CD4-positive, alpha-beta T cell (primary cell): ENCODE data around the gene PLXNC1. TPM values are rescaled to one million over a fixed set of nuclear protein-coding genes. Genes with fewer than 3 reads are reported as not detected.

Experiments used
- ATAC-seq: fragments of 200-7000 bp; cut with Tn5 transposase; one replicate; pipeline ENCODE4 v1.10.0; 2022; ENCODE audit warnings: mild to moderate bottlenecking; ENCODE audit not compliant: poor library complexity
- CTCF ChIA-PET: fragments of 350-600 bp; sonication (Branson Sonifier 250); formaldehyde crosslinking; loops from one replicate; lab custom pipeline; 2021; ENCODE audit warnings: antibody characterized with exemption, inconsistent platforms; lab: Charles Lee
- POLR2A ChIA-PET: fragments of 350-600 bp; sonication (Branson Sonifier 250); formaldehyde crosslinking; loops from one replicate; lab custom pipeline; 2021; ENCODE audit warnings: antibody characterized with exemption, inconsistent platforms; lab: Charles Lee
- DNase-seq, 14 experiments: peaks; one replicate each; pipeline ENCODE4 v3.0.0-alpha.2; 2013 to 2020; ENCODE audit warnings: mixed read lengths in 2 of 14
- H3K27ac ChIP-seq, 2 donors: one replicate each; pipeline versions ENCODE4 v1.5.1 to v1.7.0; 2013; ENCODE audit warnings: low read length in 2 of 2, low read depth in 1 of 2, mild to moderate bottlenecking in 1 of 2
- H3K27me3 ChIP-seq, 2 experiments: 1 replicate in 1 of 2; 2 replicates in 1 of 2; pipeline versions ENCODE4 v1.6.1 to v1.7.0; 2013; ENCODE audit warnings: low read length in 2 of 2, control low read depth in 1 of 2, mild to moderate bottlenecking in 1 of 2, moderate library complexity in 1 of 2; ENCODE audit not compliant: insufficient read depth in 2 of 2, control insufficient read depth in 1 of 2
- H3K36me3 ChIP-seq: one replicate; pipeline ENCODE4 v1.6.1; 2013; ENCODE audit warnings: low read length, control low read depth; ENCODE audit not compliant: insufficient read depth
- H3K4me1 ChIP-seq: one replicate; pipeline ENCODE4 v1.6.1; 2013; ENCODE audit warnings: low read length, control low read depth; ENCODE audit not compliant: insufficient read depth
- H3K4me3 ChIP-seq: one replicate; pipeline ENCODE4 v1.5.1; 2013; ENCODE audit warnings: mild to moderate bottlenecking, low read length, moderate library complexity
- H3K9me3 ChIP-seq, 2 experiments: 1 replicate in 1 of 2; 2 replicates in 1 of 2; pipeline versions ENCODE4 v1.6.1 to v1.7.0; 2013; ENCODE audit warnings: low read length in 2 of 2, mild to moderate bottlenecking in 2 of 2, control low read depth in 1 of 2, moderate library complexity in 1 of 2; ENCODE audit not compliant: control insufficient read depth in 1 of 2, insufficient read depth in 1 of 2
- H3K27ac Mint-ChIP-seq: one replicate; pipeline ENCODE4 v1.8.0; 2020; ENCODE audit warnings: mixed read lengths
- H3K27me3 Mint-ChIP-seq: one replicate; pipeline ENCODE4 v1.8.0; 2021; ENCODE audit warnings: mixed read lengths
- H3K36me3 Mint-ChIP-seq: one replicate; pipeline ENCODE4 v1.8.0; 2021; ENCODE audit warnings: low read depth, mixed read lengths
- H3K4me1 Mint-ChIP-seq: one replicate; pipeline ENCODE4 v1.8.0; 2021; ENCODE audit warnings: low read depth, mixed read lengths
- H3K4me3 Mint-ChIP-seq: one replicate; pipeline ENCODE4 v1.8.0; 2020; ENCODE audit warnings: mild to moderate bottlenecking, mixed read lengths
- H3K9me3 Mint-ChIP-seq: one replicate; pipeline ENCODE4 v1.8.0; 2020; ENCODE audit warnings: mixed read lengths
- intact Hi-C, 2 experiments: fragments of 100-400 bp; cut with DNase I in 1 of 2; cut with micrococcal nuclease in 1 of 2; formaldehyde crosslinking; loops; one replicate each; pipeline versions ENCODE4 v1.15.1 to v1.9.0; 2023 to 2025; cut with DNase I, micrococcal nuclease
- total RNA-seq, 174 experiments: library from RNA in 2 of 174; stranded (reverse) in 2 of 174; gene quantifications; one replicate each; pipeline ENCODE4 v1.2.3 and lab custom pipeline; 2021 to 2026
- TF ChIP-seq, protein P1 (sequence below): fragments of 200-600 bp; IDR thresholded peaks from one replicate; pipeline ENCODE4 v1.8.0; 2022; ENCODE audit warnings: antibody characterized with exemption, mild to moderate bottlenecking

The PLXNC1 gene
- total RNA-seq, 2 experiments from 2014 or later, result 5.2 to 5.3 TPM

DNA sequence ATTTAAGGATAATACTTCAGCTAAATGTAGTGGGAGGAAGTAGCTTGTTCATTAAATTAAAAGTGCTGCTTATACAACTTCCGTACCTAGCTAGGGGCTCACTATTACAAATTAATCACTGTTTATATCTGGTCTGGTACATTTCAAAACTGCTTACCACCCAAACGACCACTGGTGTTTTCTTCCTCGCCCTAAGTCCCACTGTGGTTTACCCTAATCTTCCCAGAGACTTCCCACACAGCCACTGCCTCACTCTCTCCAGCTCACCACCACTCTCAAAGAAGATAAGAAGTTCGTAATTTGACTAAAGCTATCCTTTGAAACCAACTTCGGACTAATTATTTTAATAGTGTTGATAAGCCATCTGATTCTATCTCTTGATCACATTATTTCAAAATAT is 62.6 kb downstream of the PLXNC1 start:
- no peak overlapping the region for H3K4me3 Mint-ChIP-seq
- ATAC-seq (no peak), DNase-seq (no peak)
- TF ChIP-seq, protein P1, sequence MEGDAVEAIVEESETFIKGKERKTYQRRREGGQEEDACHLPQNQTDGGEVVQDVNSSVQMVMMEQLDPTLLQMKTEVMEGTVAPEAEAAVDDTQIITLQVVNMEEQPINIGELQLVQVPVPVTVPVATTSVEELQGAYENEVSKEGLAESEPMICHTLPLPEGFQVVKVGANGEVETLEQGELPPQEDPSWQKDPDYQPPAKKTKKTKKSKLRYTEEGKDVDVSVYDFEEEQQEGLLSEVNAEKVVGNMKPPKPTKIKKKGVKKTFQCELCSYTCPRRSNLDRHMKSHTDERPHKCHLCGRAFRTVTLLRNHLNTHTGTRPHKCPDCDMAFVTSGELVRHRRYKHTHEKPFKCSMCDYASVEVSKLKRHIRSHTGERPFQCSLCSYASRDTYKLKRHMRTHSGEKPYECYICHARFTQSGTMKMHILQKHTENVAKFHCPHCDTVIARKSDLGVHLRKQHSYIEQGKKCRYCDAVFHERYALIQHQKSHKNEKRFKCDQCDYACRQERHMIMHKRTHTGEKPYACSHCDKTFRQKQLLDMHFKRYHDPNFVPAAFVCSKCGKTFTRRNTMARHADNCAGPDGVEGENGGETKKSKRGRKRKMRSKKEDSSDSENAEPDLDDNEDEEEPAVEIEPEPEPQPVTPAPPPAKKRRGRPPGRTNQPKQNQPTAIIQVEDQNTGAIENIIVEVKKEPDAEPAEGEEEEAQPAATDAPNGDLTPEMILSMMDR, result no peak
- peaks cover 6% of the 10 kb centered on the region for H3K9me3 Mint-ChIP-seq
- H3K27me3 ChIP-seq, result no peaks in the 10 kb centered on the region
- no peak overlapping the region for H3K27ac ChIP-seq
- peaks cover 5% of the 10 kb centered on the region for H3K36me3 ChIP-seq
- POLR2A ChIA-PET, result no interaction called here
- H3K4me3 ChIP-seq, result no peak overlapping the region
- intact Hi-C loops, result loop anchor here in 1 of 2 experiments (1.0 to 5.0 kb wide), 2 partner anchors 36 to 44 kb away; no protein-coding TSS in a partner anchor
- peaks cover 7% of the 10 kb centered on the region for H3K36me3 Mint-ChIP-seq
- no peaks in the 10 kb centered on the region for H3K9me3 ChIP-seq
- no peak overlapping the region for H3K27ac Mint-ChIP-seq
- no peaks in the 10 kb centered on the region for H3K27me3 Mint-ChIP-seq
- peaks cover 20% of the 10 kb centered on the region for H3K4me1 ChIP-seq
- H3K4me1 Mint-ChIP-seq, result peaks cover 28% of the 10 kb centered on the region
- CTCF ChIA-PET, result no interaction called here

DNA sequence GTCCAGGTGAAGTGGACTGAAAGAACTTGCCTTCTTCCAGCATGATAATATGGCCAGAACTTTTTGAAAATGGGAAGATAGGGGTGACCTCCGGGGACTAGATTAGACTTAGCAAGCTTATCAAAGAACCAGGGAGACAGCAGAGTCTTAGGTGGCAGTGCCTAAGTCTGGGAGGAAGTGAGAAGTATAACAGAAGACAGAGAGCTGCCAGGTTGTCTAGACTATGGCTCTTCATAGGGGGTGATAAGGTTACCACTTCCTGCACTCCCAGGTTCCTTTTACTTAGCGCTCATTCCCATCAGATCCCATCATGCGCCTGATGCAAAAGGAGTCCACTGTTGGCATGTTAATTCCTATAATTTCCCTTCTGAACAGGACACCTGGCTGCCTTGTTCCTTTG is 69.9 kb downstream of the PLXNC1 start:
- peaks cover 12% of the 10 kb centered on the region for H3K36me3 ChIP-seq
- H3K27ac ChIP-seq, result no peak overlapping the region
- TF ChIP-seq, protein P1, result no peak
- no peaks in the 10 kb centered on the region for H3K27me3 ChIP-seq
- DNase-seq (no peak), ATAC-seq (no peak)
- no peaks in the 10 kb centered on the region for H3K27me3 Mint-ChIP-seq
- H3K4me3 ChIP-seq, result no peak overlapping the region
- no peak overlapping the region for H3K4me3 Mint-ChIP-seq
- H3K27ac Mint-ChIP-seq, result no peak overlapping the region
- intact Hi-C loops, result no loop called here
- H3K36me3 Mint-ChIP-seq, result peaks cover 15% of the 10 kb centered on the region
- POLR2A ChIA-PET, result interaction anchor here (0.9 to 1.2 kb wide), 2 partner anchors 19 to 44 kb away, joined by 3 read pairs; no protein-coding TSS in a partner anchor
- no peaks in the 10 kb centered on the region for H3K9me3 Mint-ChIP-seq
- H3K9me3 ChIP-seq, result no peaks in the 10 kb centered on the region
- H3K4me1 ChIP-seq, result no peaks in the 10 kb centered on the region
- H3K4me1 Mint-ChIP-seq, result no peaks in the 10 kb centered on the region
- CTCF ChIA-PET, result interaction anchor here (0.6 kb wide), 1 partner anchor 241 kb away, joined by 3 read pairs; no protein-coding TSS in a partner anchor

DNA sequence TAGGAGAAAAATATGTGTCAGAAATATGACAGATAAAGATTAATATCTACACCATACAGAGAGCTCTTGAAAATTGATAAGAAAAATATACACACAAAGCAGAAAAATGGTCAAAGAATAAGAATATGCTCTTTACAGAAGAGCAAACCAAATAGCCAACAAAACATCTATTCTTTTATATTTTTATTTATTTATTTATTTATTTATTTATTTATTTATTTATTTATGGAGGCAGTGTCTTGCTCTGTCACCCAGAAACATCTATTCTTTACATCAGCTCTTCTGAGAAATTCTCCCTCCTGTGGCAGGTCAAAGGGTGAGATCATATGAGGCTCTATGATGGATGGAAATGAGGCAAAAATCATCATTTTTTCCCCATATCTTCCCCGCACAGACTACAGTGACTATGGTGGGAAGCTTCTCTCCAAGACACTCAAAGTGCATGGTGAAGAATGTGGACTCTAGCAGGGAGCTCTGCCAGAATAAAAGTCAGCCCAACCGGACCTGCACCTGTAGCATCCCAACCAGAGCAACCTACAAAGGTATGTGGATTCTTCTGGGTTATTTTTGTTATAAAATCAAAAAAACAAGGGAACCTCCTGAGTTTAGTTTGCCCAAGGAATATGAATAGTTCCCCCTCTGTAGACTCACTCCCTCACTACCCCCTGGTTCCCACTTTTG is 71.4 kb downstream of the PLXNC1 start:
- H3K36me3 ChIP-seq, result peaks cover 12% of the 10 kb centered on the region
- ATAC-seq (no peak), DNase-seq (no peak)
- Mint-ChIP-seq H3K36me3 (peaks cover 24% of the 10 kb centered on the region), H3K4me3 (no peak overlapping the region), H3K27me3 (no peaks in the 10 kb centered on the region), H3K27ac (no peak overlapping the region), H3K9me3 (no peaks in the 10 kb centered on the region), H3K4me1 (no peaks in the 10 kb centered on the region)
- ChIA-PET CTCF (no interaction called here), POLR2A (no interaction called here)
- no peaks in the 10 kb centered on the region for H3K27me3 ChIP-seq
- H3K27ac ChIP-seq, result no peak overlapping the region
- no peaks in the 10 kb centered on the region for H3K4me1 ChIP-seq
- H3K4me3 ChIP-seq, result no peak overlapping the region
- intact Hi-C loops, result no loop called here
- TF ChIP-seq, protein P1, result no peak
- no peaks in the 10 kb centered on the region for H3K9me3 ChIP-seq
